Measurements from ENCODE around the gene CNTRL. TPM values are rescaled to one million over a fixed set of nuclear protein-coding genes. Genes with fewer than 3 reads are reported as not detected.

Gene CNTRL
- total RNA-seq, 2 experiments from 2014 or later, result 80.8 to 84.3 TPM

- CTCF ChIA-PET, result interaction anchor here (1.0 to 2.5 kb wide), 2 partner anchors 9 to 150 kb away, joined by 3 to 24 read pairs; no protein-coding TSS in a partner anchor
- DNase-seq, result no peak
- no peak for ATAC-seq
- POLR2A ChIA-PET, result no interaction called here
- no peak overlapping the region for H3K4me3 Mint-ChIP-seq
- peaks cover 24% of the 10 kb centered on the region for H3K36me3 Mint-ChIP-seq (ENCODE audit: low read depth)
- H3K9me3 Mint-ChIP-seq (ENCODE audit: insufficient read depth), result no peaks in the 10 kb centered on the region
- H3K27ac Mint-ChIP-seq, result no peak overlapping the region
- peaks cover 48% of the 10 kb centered on the region for H3K4me1 Mint-ChIP-seq (ENCODE audit: low read depth)
- H3K27me3 Mint-ChIP-seq (ENCODE audit: low read depth), result no peaks in the 10 kb centered on the region
Observed at GRCh38 chr9:121204611-121205010, 129.9 kb downstream of the CNTRL start.

GRCh38 chr9:121206516-121207370 is 132.0 kb downstream of the CNTRL start:
- peaks cover 43% of the 10 kb centered on the region for H3K4me1 Mint-ChIP-seq (ENCODE audit: low read depth)
- no peaks in the 10 kb centered on the region for H3K9me3 Mint-ChIP-seq (ENCODE audit: insufficient read depth)
- ChIA-PET CTCF (interaction anchor here (1.2 to 8.3 kb wide), 2 partner anchors 13 to 110 kb away, joined by 3 to 78 read pairs; no protein-coding TSS in a partner anchor), POLR2A (interaction anchor here (0.7 kb wide), 1 partner anchor 442 kb away, joined by 3 read pairs; no protein-coding TSS in a partner anchor)
- no peak for DNase-seq
- H3K27ac Mint-ChIP-seq, result peak overlapping the region; percentile 80
- ATAC-seq, result peak; percentile 14
- no peak overlapping the region for H3K4me3 Mint-ChIP-seq
- no peaks in the 10 kb centered on the region for H3K27me3 Mint-ChIP-seq (ENCODE audit: low read depth)
- H3K36me3 Mint-ChIP-seq (ENCODE audit: low read depth), result peaks cover 10% of the 10 kb centered on the region

- Mint-ChIP-seq H3K4me1 (ENCODE audit: low read depth) (peaks cover 37% of the 10 kb centered on the region), H3K27ac (peak overlapping the region; percentile 80), H3K27me3 (ENCODE audit: low read depth) (no peaks in the 10 kb centered on the region), H3K4me3 (no peak overlapping the region), H3K36me3 (ENCODE audit: low read depth) (peaks cover 7% of the 10 kb centered on the region), H3K9me3 (ENCODE audit: insufficient read depth) (no peaks in the 10 kb centered on the region)
- ChIA-PET POLR2A (interaction anchor here (0.6 to 0.7 kb wide), 2 partner anchors 98 to 264 kb away, joined by 3 to 4 read pairs; no protein-coding TSS in a partner anchor), CTCF (interaction anchor here (1.0 to 8.3 kb wide), 3 partner anchors 13 to 109 kb away, joined by 3 to 78 read pairs (median 3); no protein-coding TSS in a partner anchor)
- ATAC-seq (peak; percentile 68), DNase-seq (no peak)
Observed at GRCh38 chr9:121207371-121207940, 132.7 kb downstream of the CNTRL start.

GRCh38 chr9:121210536-121210935 is 135.8 kb downstream of the CNTRL start:
- CTCF ChIA-PET, result interaction anchor here (8.3 kb wide), 1 partner anchor 106 kb away, joined by 78 read pairs; no protein-coding TSS in a partner anchor
- peaks cover 7% of the 10 kb centered on the region for H3K36me3 Mint-ChIP-seq (ENCODE audit: low read depth)
- no peaks in the 10 kb centered on the region for H3K27me3 Mint-ChIP-seq (ENCODE audit: low read depth)
- H3K4me3 Mint-ChIP-seq, result no peak overlapping the region
- ATAC-seq, result no peak
- no peak overlapping the region for H3K27ac Mint-ChIP-seq
- POLR2A ChIA-PET, result interaction anchor here (0.6 kb wide), 1 partner anchor 145 kb away, joined by 3 read pairs; no protein-coding TSS in a partner anchor
- no peaks in the 10 kb centered on the region for H3K9me3 Mint-ChIP-seq (ENCODE audit: insufficient read depth)
- no peak for DNase-seq
- peaks cover 33% of the 10 kb centered on the region for H3K4me1 Mint-ChIP-seq (ENCODE audit: low read depth)

- peaks cover 3% of the 10 kb centered on the region for H3K36me3 Mint-ChIP-seq (ENCODE audit: low read depth)
- peak; percentile 70 for ATAC-seq
- H3K4me1 Mint-ChIP-seq (ENCODE audit: low read depth), result peaks cover 22% of the 10 kb centered on the region
- H3K27me3 Mint-ChIP-seq (ENCODE audit: low read depth), result no peaks in the 10 kb centered on the region
- no peak overlapping the region for H3K4me3 Mint-ChIP-seq
- ChIA-PET CTCF (interaction anchor here (0.6 to 8.3 kb wide), 58 partner anchors 8 to 471 kb away, joined by 3 to 78 read pairs (median 4); partner anchors contain the start of genes GSN and RAB14), POLR2A (interaction anchor here (1.8 kb wide), 1 partner anchor 11 kb away, joined by 8 read pairs; the partner anchor contains the start of gene RAB14)
- H3K27ac Mint-ChIP-seq, result no peak overlapping the region
- H3K9me3 Mint-ChIP-seq (ENCODE audit: insufficient read depth), result no peaks in the 10 kb centered on the region
- DNase-seq, result peak; percentile 77
Observed at GRCh38 chr9:121213136-121213806, 138.5 kb downstream of the CNTRL start.

- Mint-ChIP-seq H3K4me3 (no peak overlapping the region), H3K9me3 (ENCODE audit: insufficient read depth) (no peaks in the 10 kb centered on the region), H3K27ac (no peak overlapping the region), H3K36me3 (ENCODE audit: low read depth) (no peaks in the 10 kb centered on the region), H3K27me3 (ENCODE audit: low read depth) (no peaks in the 10 kb centered on the region), H3K4me1 (ENCODE audit: low read depth) (peaks cover 17% of the 10 kb centered on the region)
- CTCF ChIA-PET, result interaction anchor here (0.6 to 8.3 kb wide), 47 partner anchors 9 to 470 kb away, joined by 3 to 78 read pairs (median 4); partner anchors contain the start of genes GSN and RAB14
- ATAC-seq (no peak), DNase-seq (no peak)
- POLR2A ChIA-PET, result interaction anchor here (1.8 kb wide), 1 partner anchor 12 kb away, joined by 8 read pairs; the partner anchor contains the start of gene RAB14
Observed at GRCh38 chr9:121214005-121214404, 139.2 kb downstream of the CNTRL start.

GRCh38 chr9:121216271-121216805 is 141.6 kb downstream of the CNTRL start:
- Mint-ChIP-seq H3K9me3 (ENCODE audit: insufficient read depth) (no peaks in the 10 kb centered on the region), H3K4me3 (no peak overlapping the region), H3K4me1 (ENCODE audit: low read depth) (peaks cover 17% of the 10 kb centered on the region), H3K27ac (peak overlapping the region; percentile 0), H3K36me3 (ENCODE audit: low read depth) (no peaks in the 10 kb centered on the region), H3K27me3 (ENCODE audit: low read depth) (no peaks in the 10 kb centered on the region)
- ATAC-seq (no peak), DNase-seq (no peak)
- ChIA-PET POLR2A (no interaction called here), CTCF (interaction anchor here (0.7 to 3.9 kb wide), 7 partner anchors 11 to 235 kb away, joined by 3 to 18 read pairs (median 4); partner anchors contain the start of gene RAB14)

- H3K27me3 Mint-ChIP-seq (ENCODE audit: low read depth), result no peaks in the 10 kb centered on the region
- DNase-seq, result no peak
- H3K36me3 Mint-ChIP-seq (ENCODE audit: low read depth), result no peaks in the 10 kb centered on the region
- H3K4me3 Mint-ChIP-seq, result no peak overlapping the region
- H3K4me1 Mint-ChIP-seq (ENCODE audit: low read depth), result peaks cover 17% of the 10 kb centered on the region
- H3K27ac Mint-ChIP-seq, result no peak overlapping the region
- CTCF ChIA-PET, result interaction anchor here (0.8 to 1.4 kb wide), 3 partner anchors 8 to 183 kb away, joined by 3 to 6 read pairs (median 3); no protein-coding TSS in a partner anchor
- H3K9me3 Mint-ChIP-seq (ENCODE audit: insufficient read depth), result no peaks in the 10 kb centered on the region
- POLR2A ChIA-PET, result no interaction called here
- ATAC-seq, result no peak
Observed at GRCh38 chr9:121217609-121218292, 143.0 kb downstream of the CNTRL start.

GRCh38 chr9:121218357-121219027 is 143.7 kb downstream of the CNTRL start:
- POLR2A ChIA-PET, result no interaction called here
- no peaks in the 10 kb centered on the region for H3K27me3 Mint-ChIP-seq (ENCODE audit: low read depth)
- H3K4me1 Mint-ChIP-seq (ENCODE audit: low read depth), result peaks cover 9% of the 10 kb centered on the region
- H3K4me3 Mint-ChIP-seq, result no peak overlapping the region
- CTCF ChIA-PET, result interaction anchor here (0.8 to 1.4 kb wide), 3 partner anchors 9 to 182 kb away, joined by 3 to 6 read pairs (median 3); no protein-coding TSS in a partner anchor
- DNase-seq (no peak), ATAC-seq (no peak)
- H3K9me3 Mint-ChIP-seq (ENCODE audit: insufficient read depth), result no peaks in the 10 kb centered on the region
- H3K27ac Mint-ChIP-seq, result no peak overlapping the region
- no peaks in the 10 kb centered on the region for H3K36me3 Mint-ChIP-seq (ENCODE audit: low read depth)

GRCh38 chr9:121219530-121219929 is 144.8 kb downstream of the CNTRL start:
- DNase-seq (no peak), ATAC-seq (no peak)
- CTCF ChIA-PET, result no interaction called here
- POLR2A ChIA-PET, result no interaction called here
- Mint-ChIP-seq H3K9me3 (ENCODE audit: insufficient read depth) (no peaks in the 10 kb centered on the region), H3K4me1 (ENCODE audit: low read depth) (peaks cover 9% of the 10 kb centered on the region), H3K4me3 (no peak overlapping the region), H3K27ac (no peak overlapping the region), H3K27me3 (ENCODE audit: low read depth) (no peaks in the 10 kb centered on the region), H3K36me3 (ENCODE audit: low read depth) (no peaks in the 10 kb centered on the region)
